WI38 (cell line): ENCODE measurements around the gene DGCR2.

Experiments used
- H3K4me3 ChIP-seq: 2 replicates; pipeline ENCODE4 v1.5.1; 2011; ENCODE audit warnings: low read depth, mild to moderate bottlenecking, control low read depth, low read length
- CTCF ChIP-seq: IDR thresholded peaks from 2 replicates; pipeline ENCODE4 v1.5.1; 2012; ENCODE audit warnings: low read depth, mild to moderate bottlenecking, control low read depth, low read length

The DGCR2 gene

GRCh38 chr22:19128946-19129727 is 6.9 kb upstream of the DGCR2 start:
- no peak overlapping the region for H3K4me3 ChIP-seq
- no peak for TF ChIP-seq CTCF

- H3K4me3 ChIP-seq: no peak overlapping the region
- no peak for TF ChIP-seq CTCF
Measured at GRCh38 chr22:19128009-19128401, 5.8 kb upstream of the DGCR2 start.

GRCh38 chr22:19127329-19128008 is 5.3 kb upstream of the DGCR2 start:
- H3K4me3 ChIP-seq: no peak overlapping the region
- TF ChIP-seq CTCF: no peak

GRCh38 chr22:19126309-19127273 is 4.4 kb upstream of the DGCR2 start:
- no peak overlapping the region for H3K4me3 ChIP-seq
- no peak for TF ChIP-seq CTCF

- no peak overlapping the region for H3K4me3 ChIP-seq
- no peak for TF ChIP-seq CTCF
Measured at GRCh38 chr22:19125474-19126308, 3.5 kb upstream of the DGCR2 start.

GRCh38 chr22:19125011-19125410 is 2.8 kb upstream of the DGCR2 start:
- TF ChIP-seq CTCF: no peak
- no peak overlapping the region for H3K4me3 ChIP-seq
